HG03060 (cell line): ENCODE results near the gene RPL18.
A peak's percentile ranks its signal among the peaks of the same experiment; 100 is the strongest.
"Not testable (repeated sequence)": the region's sequence is repeated elsewhere in the genome, so short reads cannot be mapped to it uniquely, and the experiment has no call there.

Experiments used
- ATAC-seq: cut with Tn5 transposase; IDR thresholded peaks from one replicate; pipeline ENCODE4 v1.9.1; 2021; ENCODE audit warnings: low read depth, moderate number of reproducible peaks; ENCODE audit not compliant: unreplicated experiment

RPL18 gene

DNA sequence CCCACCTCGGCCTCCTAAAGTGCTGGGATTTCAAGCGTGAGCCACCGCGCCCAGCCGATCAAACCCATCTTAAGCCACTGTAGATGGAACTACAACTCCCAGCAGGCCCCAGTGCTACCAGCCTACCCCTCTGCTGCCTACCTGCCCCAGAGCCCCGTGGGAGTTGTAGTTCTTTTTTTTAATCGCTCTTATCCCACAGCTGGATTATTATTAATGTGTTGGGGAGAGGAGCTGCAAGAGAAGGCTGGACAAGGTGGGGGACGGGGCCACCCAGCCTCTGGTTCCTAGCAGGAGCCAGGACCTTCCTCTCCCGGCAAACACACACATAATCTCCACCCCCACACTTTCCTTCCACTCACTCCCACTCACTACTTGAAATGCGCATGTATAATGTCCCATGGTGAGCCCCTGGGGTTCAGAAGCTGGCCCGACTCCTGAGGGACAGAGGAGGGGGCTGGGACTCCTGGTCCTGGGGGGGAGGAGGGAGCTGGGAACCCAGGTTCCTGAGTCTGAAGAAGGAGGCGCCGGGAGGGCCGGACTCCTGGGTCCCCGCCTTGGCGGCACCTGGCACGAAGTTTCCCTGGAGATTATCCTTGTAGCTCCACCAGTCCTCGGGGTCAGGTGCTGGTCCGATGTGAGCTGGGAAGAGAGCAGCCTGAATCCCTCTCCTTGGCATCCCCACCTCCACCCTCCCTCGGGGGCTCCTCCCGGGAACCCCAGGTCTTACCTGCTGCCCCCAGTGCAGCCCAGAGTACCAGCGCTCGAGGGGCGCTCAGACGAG lies 26.1 kb upstream of the RPL18 start:
- no peak for ATAC-seq

GRCh38 chr19:48644355-48644754 lies 25.4 kb upstream of the RPL18 start:
- ATAC-seq = no peak

DNA sequence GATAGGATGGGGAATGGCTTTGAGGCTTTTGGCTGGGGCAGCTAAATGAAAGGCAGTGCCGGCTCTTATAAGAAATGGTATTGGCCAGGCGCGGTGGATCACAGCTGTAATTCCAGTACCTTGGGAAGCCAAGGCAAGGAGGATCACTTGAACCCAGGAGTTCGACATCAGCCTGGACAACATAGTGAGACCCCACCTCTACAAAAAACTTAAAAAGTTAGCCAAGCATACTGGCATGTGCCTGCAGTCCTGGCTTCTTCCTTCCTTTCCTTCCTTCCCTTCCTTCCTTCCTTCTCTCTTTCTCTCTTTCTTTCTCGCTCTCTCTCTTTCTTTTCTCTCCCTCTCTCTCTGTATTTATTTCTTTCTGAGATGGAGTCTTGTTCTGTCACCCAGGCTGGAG lies 23.9 kb upstream of the RPL18 start:
- ATAC-seq = no peak

GRCh38 chr19:48641850-48642249 lies 22.9 kb upstream of the RPL18 start:
- no peak for ATAC-seq

- ATAC-seq = no peak
These were observed 20.8 kb upstream of the RPL18 start for GRCh38 chr19:48639483-48640375.

DNA sequence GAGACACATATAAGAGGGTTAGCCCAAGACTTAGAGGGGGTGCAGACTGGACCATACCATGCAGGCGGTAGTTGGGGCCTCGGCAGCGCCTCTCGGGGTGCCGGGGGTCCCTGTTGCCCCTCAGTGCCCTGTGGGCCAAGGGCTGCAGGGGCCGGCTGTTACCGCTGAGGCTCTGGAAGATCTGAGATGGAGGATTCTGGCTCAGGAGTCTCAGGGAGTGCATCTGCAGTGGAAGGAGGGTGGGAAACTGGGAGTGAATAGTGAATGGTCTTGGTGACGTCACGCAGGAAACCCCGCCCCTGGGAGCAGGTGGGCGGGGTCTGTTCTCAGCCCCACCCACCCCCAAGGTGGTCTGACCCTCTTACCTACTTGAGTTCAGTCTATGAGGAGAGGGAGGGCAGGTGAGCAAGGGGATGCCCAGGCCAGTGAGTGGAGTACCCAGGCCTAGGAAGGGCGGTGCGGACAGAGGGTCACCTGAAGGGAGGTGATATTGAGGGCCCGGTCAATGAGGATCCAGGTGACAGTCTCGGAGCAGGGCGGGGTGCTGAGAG lies 19.9 kb upstream of the RPL18 start:
- ATAC-seq = no peak

GRCh38 chr19:48637948-48638830 lies 19.2 kb upstream of the RPL18 start:
- ATAC-seq = peak; percentile 13

- ATAC-seq = peak; percentile 57
These were observed 18.5 kb upstream of the RPL18 start for GRCh38 chr19:48637449-48637947.

GRCh38 chr19:48636859-48637448 lies 18.0 kb upstream of the RPL18 start, which contains the start of gene DBP:
DBP (minus strand) TSS chr19:48637379; CDS start chr19:48636994, 385 bp downstream.
- no peak for ATAC-seq

DNA sequence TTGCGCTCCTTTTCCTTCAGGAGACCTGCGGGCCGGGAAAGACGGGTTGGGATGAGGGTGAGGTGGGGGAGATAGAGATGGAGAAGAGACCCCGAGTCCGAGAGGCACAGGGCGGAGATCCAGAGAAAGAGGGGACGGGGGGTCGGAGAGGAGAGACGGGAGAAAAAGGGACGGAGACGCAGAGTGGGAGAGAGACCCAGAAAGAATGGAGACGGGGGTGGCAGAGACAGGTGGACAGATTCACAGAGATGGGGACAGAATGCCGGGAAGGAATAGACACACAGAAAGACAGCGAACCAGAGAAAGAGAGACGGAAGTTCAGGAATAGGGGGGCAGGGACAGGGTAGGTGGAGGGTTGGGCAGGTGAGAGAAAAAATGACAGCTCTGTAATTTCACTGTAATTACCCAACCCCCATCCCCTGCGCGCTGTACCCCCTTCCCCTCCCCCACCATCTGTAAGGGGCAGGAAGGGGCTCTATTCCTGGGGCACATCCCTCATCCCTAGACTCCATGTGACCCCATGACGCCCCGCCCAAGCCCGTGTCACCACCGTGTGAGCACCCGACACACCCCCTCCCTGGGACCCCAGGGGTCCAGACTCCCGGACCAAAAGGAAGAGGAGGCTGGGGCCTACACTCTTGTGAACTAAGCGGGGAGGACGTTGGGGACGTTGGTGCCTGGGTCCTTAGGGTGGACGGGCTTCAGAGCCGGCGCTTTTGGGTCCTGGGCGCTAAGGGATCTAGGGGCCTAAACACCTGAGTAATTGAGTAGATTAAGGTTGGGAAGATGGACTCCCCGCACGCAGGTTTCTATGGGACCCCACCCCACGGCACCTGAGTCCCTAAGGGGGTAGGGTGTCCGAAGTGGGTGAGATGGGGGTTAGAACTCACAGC lies 17.2 kb upstream of the RPL18 start:
- no peak for ATAC-seq

GRCh38 chr19:48635263-48635965 lies 16.4 kb upstream of the RPL18 start:
- no peak for ATAC-seq

DNA sequence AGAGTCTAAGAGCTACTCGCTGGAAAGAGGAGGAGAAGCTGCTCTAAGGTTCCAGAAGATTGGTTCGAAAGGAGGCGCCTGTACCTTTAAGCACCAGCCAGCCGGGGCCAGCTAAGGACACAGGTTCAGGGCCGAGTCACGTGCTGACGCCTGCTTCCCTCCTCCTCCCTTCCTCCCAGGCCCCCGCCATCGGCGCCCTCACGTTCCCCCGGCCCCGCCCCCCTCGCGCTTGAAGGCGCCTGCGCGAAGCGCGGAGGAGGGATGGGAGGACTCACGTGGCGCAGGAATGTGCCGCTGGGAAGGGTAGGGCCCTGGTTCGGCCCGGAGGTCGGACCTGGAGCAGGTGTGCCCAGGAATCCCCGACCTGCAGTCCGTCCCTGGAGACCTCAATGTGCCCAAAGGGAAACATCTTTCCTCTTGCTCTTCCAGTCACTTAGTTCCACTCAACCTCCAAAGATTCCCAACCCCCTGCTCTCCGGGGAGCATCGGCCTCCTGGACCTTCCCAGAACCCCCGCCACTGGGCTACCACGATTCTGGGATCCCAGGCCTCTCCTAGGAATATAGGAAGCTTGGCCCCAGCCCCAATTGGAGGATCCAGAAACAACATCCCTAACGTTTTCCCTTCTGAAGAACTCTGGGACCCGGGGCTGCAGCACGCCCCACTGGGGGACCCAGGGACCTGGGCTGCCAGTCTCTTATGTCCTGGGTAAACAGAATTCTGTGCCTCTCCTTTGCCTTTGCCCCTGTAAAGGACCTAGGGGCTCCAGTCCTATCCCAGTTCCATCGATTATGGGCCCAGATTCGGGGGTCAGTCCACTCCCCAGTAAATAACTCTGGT lies 15.7 kb upstream of the RPL18 start:
- no peak for ATAC-seq

DNA sequence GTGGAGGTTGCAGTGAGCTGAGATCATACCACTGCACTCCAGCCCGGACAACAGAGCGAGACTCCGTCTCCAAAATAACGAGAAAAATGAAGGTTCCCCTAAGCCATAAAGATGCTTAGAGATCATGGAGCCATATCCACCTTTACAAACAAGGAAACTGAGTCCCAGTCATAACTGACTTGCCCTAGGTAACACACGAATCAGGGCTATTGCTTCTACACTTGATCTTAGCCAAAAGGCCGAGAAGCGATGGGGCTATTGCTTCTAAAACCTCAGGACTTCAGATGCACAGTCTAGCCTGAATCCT lies 15.0 kb upstream of the RPL18 start:
- no peak for ATAC-seq

DNA sequence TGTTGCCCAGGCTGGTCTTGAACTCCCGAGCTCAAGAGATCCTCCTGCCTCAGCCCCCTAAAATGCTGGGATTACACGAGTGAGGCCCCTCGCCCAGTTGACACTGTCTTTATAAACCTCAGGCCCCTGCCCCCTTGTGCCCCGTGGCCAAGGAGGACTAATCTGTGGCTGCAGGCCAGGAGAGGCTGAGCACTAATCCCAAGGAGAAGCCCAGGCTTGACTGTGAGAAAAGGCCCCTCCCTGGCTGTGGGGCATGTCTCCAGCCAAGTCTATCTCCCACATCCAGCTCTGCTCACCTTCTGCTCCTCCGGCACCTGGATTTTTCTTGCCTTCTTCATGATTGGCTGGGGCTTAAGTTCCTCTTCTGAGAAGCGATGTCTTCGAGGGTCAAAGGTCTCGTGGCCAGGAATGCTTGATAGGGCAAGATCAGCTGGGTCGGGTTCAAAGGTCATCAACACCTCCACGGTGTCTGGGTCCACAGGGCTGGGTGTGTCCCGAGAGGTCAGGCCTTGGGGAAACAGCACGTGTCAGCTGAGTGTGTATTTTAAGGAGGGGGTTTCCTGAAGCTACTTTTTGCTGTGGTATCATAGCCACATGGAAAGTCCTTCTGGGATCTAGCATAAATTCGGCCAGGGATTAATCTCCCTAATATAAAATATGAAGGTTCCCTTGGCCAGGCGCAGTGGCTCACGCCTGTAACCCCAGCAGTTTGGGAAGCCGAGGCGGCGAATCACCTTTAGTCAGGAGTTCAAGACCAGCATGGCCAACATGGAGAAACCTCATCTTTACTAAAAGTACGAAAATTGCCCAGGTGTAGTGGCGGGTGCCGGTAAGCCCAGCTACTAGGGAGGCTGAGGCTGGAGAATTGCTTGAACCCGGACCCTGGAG lies 14.4 kb upstream of the RPL18 start:
- no peak for ATAC-seq

DNA sequence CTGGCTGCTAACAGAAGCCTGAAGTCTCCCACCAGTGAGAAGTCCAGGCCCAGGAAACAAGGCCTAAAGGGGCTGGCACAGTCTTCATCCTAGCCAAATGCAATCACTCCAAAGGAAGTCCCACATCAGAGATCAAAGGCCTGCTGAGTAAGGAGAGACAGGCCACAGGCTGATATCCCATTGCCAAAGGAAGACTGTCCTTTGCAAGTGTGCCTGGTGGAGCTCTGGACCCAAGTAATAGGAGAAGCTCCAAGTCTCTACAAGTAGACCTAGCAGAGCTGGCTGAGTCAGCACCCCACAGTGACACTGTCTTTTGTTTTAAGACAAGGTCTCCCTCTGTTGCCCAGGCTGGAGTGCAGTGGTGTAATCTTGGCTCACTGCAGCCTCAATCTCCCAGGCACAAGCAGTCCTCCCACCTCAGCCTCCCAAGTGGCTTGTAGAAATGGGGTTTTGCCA lies 13.7 kb upstream of the RPL18 start:
- ATAC-seq = no peak

DNA sequence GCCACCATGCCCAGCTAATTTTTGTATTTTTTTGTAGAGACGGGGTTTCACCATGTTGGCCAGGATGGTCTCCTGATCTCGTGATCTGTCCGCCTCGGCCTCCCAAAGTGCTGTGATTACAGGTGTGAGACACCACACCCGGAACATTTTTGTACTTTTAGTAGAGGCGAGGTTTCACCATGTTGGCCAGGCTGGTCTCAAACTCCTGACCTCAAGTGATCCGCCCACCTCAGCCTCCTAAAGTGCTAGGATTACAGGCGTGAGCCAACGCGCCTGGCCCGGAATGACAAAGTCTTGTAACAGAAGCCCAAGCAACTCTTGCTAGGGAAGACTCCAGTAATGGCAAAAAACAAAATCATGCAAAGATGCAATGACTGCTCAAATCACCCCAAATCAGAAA lies 13.3 kb upstream of the RPL18 start:
- not testable (repeated sequence) for ATAC-seq
